Mesangial cell (primary cell): ENCODE measurements around the gene ZNF722. TPM values are rescaled to one million over a fixed set of nuclear protein-coding genes. Genes with fewer than 3 reads are reported as not detected.

Experiments
- total RNA-seq: library from RNA; depleted of rRNA; stranded (reverse); fragments of >200 nt; gene quantifications from 2 replicates; pipeline ENCODE4 v1.2.3, GENCODE V29; 2015

ZNF722 gene
- total RNA-seq, result not detected in 2 replicates

DNA sequence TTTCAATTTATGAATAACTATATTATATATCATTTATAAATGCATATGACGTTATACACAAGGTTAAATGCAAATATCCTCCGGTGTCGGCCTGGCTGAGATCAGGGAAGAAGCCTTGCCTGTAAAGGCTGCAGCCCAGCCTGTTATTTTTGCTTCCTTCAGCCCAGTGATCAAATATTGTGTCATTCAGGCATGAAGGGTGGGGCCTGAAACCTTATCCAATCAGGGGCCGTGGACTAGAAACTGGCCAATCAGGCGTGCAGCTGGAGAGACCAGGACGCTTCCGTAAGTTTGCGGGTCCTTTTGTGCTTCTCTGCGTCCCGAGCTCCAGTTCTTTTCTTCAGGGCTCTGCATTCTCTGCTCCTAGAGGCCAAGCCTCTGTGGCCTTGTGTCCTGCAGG is at the start of gene ZNF722:
ZNF722 (plus strand) TSS at position 301 of the 400 bp plus-strand sequence. CDS start 113 bp downstream, outside the sequence.

DNA sequence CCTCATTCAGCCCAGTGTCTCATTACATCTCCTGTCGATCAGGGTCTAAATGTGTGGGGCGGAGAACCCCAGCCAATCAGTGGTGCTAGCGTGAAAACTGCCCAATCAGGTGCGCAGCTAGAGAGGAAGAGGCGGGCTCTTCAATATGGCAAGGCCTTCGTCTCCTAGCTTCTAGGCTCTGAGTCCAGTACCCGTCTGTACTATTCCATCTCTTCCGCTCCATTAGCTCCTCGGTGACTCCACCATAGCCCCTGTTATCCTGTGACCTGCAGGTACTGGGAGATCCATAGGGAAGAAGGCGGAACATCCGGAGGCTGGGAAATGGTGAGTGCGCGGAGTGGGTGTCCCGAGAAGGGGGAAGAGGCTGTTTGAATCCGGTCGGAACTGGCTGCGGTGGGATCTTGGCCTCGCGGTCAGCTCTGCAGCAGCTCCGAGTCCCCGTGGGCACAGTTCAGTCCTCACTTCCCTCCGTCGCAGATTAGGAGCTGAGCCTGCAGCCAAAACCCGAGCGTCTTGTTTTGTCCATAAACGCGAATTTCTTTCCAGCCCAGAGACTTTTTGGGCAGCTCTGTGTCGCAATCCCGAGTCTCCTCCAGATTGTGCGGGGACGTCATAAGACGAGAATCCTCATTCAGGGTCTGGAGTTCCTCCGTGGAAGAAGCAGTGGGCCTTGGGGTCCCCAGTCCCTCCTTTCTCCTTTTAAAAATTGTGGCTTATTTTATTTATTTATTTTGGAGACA is 46.8 kb downstream of the ZNF722 start, which contains the start of gene ZNF727:
ZNF727 (plus strand) TSS at position 134 of the 740 bp plus-strand sequence; CDS start at position 322, 188 bp downstream.

Other genes with a start within 250 kb of the ZNF722 start
- not detected in 2 replicates for gene ZNF727, start 46.6 kb downstream of the ZNF722 start, total RNA-seq
- gene ZNF735, start 208.4 kb downstream of the ZNF722 start, total RNA-seq, result not detected in 2 replicates
- not detected in 2 replicates for gene ZNF679, start 229.6 kb downstream of the ZNF722 start, total RNA-seq